MM.1S (cell line): Measurements from ENCODE around the gene IL1R1.

Experiments
- CTCF ChIP-seq: fragments of 300-600 bp; sonication (generic); IDR thresholded peaks from 2 replicates; pipeline ENCODE4 v1.5.1; 2016; ENCODE audit warnings: antibody characterized with exemption, low read length, mixed read lengths
- EZH2 ChIP-seq: fragments of 300-600 bp; sonication (generic); optimal IDR thresholded peaks from 2 replicates; pipeline ENCODE3; 2017; ENCODE audit warnings: low read depth, mild to moderate bottlenecking, antibody characterized with exemption, low read length, mixed read lengths

GRCh38 chr2:102103284-102103683 is 39.3 kb upstream of the IL1R1 start:
- TF ChIP-seq CTCF (no peak), EZH2 (no peak)
